Left lung (tissue), 10 donors: ENCODE results near the gene SLC5A2. TPM values are rescaled to one million over a fixed set of nuclear protein-coding genes. Genes with fewer than 3 reads are reported as not detected.
A peak's percentile ranks its signal among the peaks of the same experiment; 100 is the strongest.

Experiments
- ATAC-seq: fragments of 200-7000 bp; cut with Tn5 transposase; one replicate; pipeline ENCODE4 v1.9.1; 2020; ENCODE audit warnings: moderate library complexity
- DNase-seq, 4 donors: peaks; one replicate each; pipeline ENCODE4 v3.0.0-alpha.2; 2013 to 2020
- H3K27ac ChIP-seq, 2 donors: fragments of 200-600 bp; sonication (generic) in 1 of 2; one replicate each; pipeline versions ENCODE4 v1.5.0 to v1.8.0; 2020 to 2021
- H3K27me3 ChIP-seq, 2 donors: fragments of 200-600 bp; sonication (generic) in 1 of 2; one replicate each; pipeline versions ENCODE4 v1.5.0 to v1.8.0; 2020 to 2021
- H3K36me3 ChIP-seq, 2 donors: fragments of 200-600 bp; sonication (generic) in 1 of 2; one replicate each; pipeline versions ENCODE4 v1.5.0 to v1.8.0; 2020 to 2021
- H3K4me1 ChIP-seq, 2 donors: fragments of 200-600 bp; one replicate each; pipeline ENCODE4 v1.8.0; 2021
- H3K4me3 ChIP-seq, 2 donors: fragments of 200-600 bp; sonication (generic) in 1 of 2; one replicate each; pipeline versions ENCODE4 v1.5.0 to v1.8.0; 2020 to 2021; ENCODE audit warnings: mild to moderate bottlenecking in 1 of 2
- H3K9me3 ChIP-seq, 2 donors: fragments of 200-600 bp; sonication (generic) in 1 of 2; one replicate each; pipeline versions ENCODE4 v1.5.0 to v1.8.0; 2020 to 2021
- intact Hi-C, 2 donors: fragments of 100-400 bp; cut with DNase I; formaldehyde crosslinking; loops; one replicate each; pipeline versions ENCODE4 v1.11.2 to v1.14.2; 2022
- polyA plus RNA-seq, 6 donors: library from polyadenylated mRNA; unstranded; fragments of 120-200 nt; gene quantifications; one replicate each; pipeline ENCODE4 v1.2.1, GENCODE V29; 2013; ENCODE audit not compliant: insufficient read length in 6 of 6
- total RNA-seq, 2 donors: library from RNA; stranded (reverse); fragmentation: NEBNext Ultra II Directional; extraction: Animal tissue kit (Norgen Biotek cat#: 25700); gene quantifications; one replicate each; pipeline ENCODE4 v1.2.1, GENCODE V29; 2021
- TF ChIP-seq, protein P1 (sequence below), 2 donors: fragments of 200-600 bp; sonication (generic) in 1 of 2; IDR thresholded peaks; one replicate each; pipeline versions ENCODE4 v1.5.0 to v1.8.0; 2021; ENCODE audit warnings: antibody characterized with exemption in 2 of 2
- donor health status: DM: no; HTN: yes; CAD: no.
- donor health status: DM: no; HTN: no; CAD: no.

SLC5A2 gene
- total and polyA plus RNA-seq, 8 donors: 0.92 to 18.8 (median 13.5) TPM

DNA sequence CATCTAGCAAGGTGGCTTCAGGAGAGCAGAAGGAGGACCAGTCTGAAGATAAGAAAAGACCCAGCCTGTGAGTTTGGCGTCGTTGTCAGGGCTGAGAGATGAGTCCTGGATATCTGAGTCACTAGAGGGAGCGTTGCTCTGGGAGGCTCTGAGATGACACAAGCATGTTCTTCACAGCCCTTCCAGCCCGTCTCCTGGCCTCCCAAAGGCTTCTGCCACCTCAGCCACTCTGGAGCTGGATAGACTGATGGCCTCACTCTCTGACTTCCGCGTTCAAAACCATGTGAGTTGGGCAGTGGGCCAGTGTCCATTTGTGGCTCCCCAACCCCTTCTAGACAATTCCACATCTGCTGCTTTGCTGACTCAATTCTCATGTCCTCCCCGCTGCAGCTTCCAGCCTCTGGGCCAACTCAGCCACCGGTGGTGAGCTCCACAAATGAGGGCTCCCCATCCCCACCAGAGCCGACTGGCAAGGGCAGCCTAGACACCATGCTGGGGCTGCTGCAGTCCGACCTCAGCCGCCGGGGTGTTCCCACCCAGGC is 8.7 kb upstream of the SLC5A2 start:
- peaks cover 0 to 19% of the 10 kb centered on the region in 2 donors for H3K27me3 ChIP-seq
- DNase-seq (no peak), ATAC-seq (no peak)
- H3K4me3 ChIP-seq: no peak overlapping the region
- H3K9me3 ChIP-seq: no peaks in the 10 kb centered on the region
- intact Hi-C loops: no loop called here
- no peak overlapping the region for H3K27ac ChIP-seq
- H3K36me3 ChIP-seq: peaks cover 0 to 50% of the 10 kb centered on the region in 2 donors
- peaks cover 16 to 47% of the 10 kb centered on the region in 2 donors for H3K4me1 ChIP-seq
- TF ChIP-seq, protein P1, sequence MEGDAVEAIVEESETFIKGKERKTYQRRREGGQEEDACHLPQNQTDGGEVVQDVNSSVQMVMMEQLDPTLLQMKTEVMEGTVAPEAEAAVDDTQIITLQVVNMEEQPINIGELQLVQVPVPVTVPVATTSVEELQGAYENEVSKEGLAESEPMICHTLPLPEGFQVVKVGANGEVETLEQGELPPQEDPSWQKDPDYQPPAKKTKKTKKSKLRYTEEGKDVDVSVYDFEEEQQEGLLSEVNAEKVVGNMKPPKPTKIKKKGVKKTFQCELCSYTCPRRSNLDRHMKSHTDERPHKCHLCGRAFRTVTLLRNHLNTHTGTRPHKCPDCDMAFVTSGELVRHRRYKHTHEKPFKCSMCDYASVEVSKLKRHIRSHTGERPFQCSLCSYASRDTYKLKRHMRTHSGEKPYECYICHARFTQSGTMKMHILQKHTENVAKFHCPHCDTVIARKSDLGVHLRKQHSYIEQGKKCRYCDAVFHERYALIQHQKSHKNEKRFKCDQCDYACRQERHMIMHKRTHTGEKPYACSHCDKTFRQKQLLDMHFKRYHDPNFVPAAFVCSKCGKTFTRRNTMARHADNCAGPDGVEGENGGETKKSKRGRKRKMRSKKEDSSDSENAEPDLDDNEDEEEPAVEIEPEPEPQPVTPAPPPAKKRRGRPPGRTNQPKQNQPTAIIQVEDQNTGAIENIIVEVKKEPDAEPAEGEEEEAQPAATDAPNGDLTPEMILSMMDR (IDR thresholded peaks at IDR 0.05): no peak

- peaks cover 0 to 19% of the 10 kb centered on the region in 2 donors for H3K27me3 ChIP-seq
- TF ChIP-seq, protein P1 (IDR thresholded peaks at IDR 0.05): no peak
- H3K4me1 ChIP-seq: peaks cover 16 to 56% of the 10 kb centered on the region in 2 donors
- no peak overlapping the region for H3K27ac ChIP-seq
- H3K36me3 ChIP-seq: peaks cover 0 to 50% of the 10 kb centered on the region in 2 donors
- no peaks in the 10 kb centered on the region for H3K9me3 ChIP-seq
- DNase-seq: no peak
- intact Hi-C loops: no loop called here
- no peak overlapping the region for H3K4me3 ChIP-seq
- ATAC-seq: no peak
These were observed 7.9 kb upstream of the SLC5A2 start for GRCh38 chr16:31474773-31475738.

GRCh38 chr16:31475946-31476302 is 7.0 kb upstream of the SLC5A2 start:
- peaks cover 16 to 64% of the 10 kb centered on the region in 2 donors for H3K4me1 ChIP-seq
- peak overlapping the region in 1 of 2 donors; percentile 51 for H3K4me3 ChIP-seq
- H3K27ac ChIP-seq: peak overlapping the region; percentile 48

GRCh38 chr16:31476303-31477219 is 6.4 kb upstream of the SLC5A2 start:
- TF ChIP-seq, protein P1 (IDR thresholded peaks at IDR 0.05): no peak
- DNase-seq (peak in 2 of 4 donors; percentile 92 to 97), ATAC-seq (peak; percentile 80)
- peak overlapping the region; percentile 80 to 84 for H3K27ac ChIP-seq
- H3K27me3 ChIP-seq: peaks cover 0 to 15% of the 10 kb centered on the region in 2 donors
- H3K4me1 ChIP-seq: peaks cover 9 to 60% of the 10 kb centered on the region in 2 donors
- H3K4me3 ChIP-seq: peak overlapping the region; percentile 31 to 51
- no peaks in the 10 kb centered on the region for H3K9me3 ChIP-seq
- intact Hi-C loops: no loop called here
- H3K36me3 ChIP-seq: peaks cover 0 to 50% of the 10 kb centered on the region in 2 donors

More at GRCh38 chr16:31475946-31476302, 7.0 kb upstream of the SLC5A2 start:
- Histone ChIP-seq H3K27me3 (peaks cover 0 to 19% of the 10 kb centered on the region in 2 donors), H3K36me3 (peaks cover 0 to 50% of the 10 kb centered on the region in 2 donors), H3K9me3 (no peaks in the 10 kb centered on the region)
- peak in 1 of 4 donors; percentile 85 for DNase-seq
- TF ChIP-seq, protein P1 (IDR thresholded peaks at IDR 0.05): no peak
- peak; percentile 3 for ATAC-seq
- intact Hi-C loops: no loop called here
